GM12892 (cell line): ENCODE results near the gene ADAMTS8.

Source experiments
- POLR2A ChIP-seq: IDR thresholded peaks from 2 replicates; pipeline ENCODE4 v1.6.1; 2011; ENCODE audit warnings: low read depth, low read length, control low read depth
- POLR2AphosphoS5 ChIP-seq: IDR thresholded peaks from 2 replicates; pipeline ENCODE4 v1.6.1; 2011; ENCODE audit warnings: low read depth, low read length, control low read depth
- TAF1 ChIP-seq: IDR thresholded peaks from 2 replicates; pipeline ENCODE4 v1.6.1; 2011; ENCODE audit warnings: low read depth, mild to moderate bottlenecking, control low read depth, low read length, borderline replicate concordance

GRCh38 chr11:130414107-130415080 lies 14.0 kb downstream of the ADAMTS8 start:
- TF ChIP-seq POLR2AphosphoS5 (no peak), POLR2A (no peak), TAF1 (no peak)
